Panc1 (cell line): ENCODE results near the gene PPP1R15B. TPM values are rescaled to one million over a fixed set of nuclear protein-coding genes. Genes with fewer than 3 reads are reported as not detected.

Experiments used
- ATAC-seq: fragments of 200-7000 bp; cut with Tn5 transposase; 2 replicates; pipeline ENCODE4 v1.9.1; 2020; ENCODE audit warnings: mild to moderate bottlenecking, moderate library complexity
- BruUV-seq: library from RNA; stranded (reverse); fragments of 400-500 nt; replicated peaks from 2 replicates; lab custom pipeline; 2021; lab: Mats Ljungman, UMichigan
- CTCF ChIA-PET: fragments of 300-600 bp; sonication (Branson Sonifier 250); formaldehyde crosslinking; loops from one replicate; lab custom pipeline; 2022; ENCODE audit warnings: antibody characterized with exemption; lab: Charles Lee
- POLR2A ChIA-PET: fragments of 300-600 bp; sonication (Branson Sonifier 250); formaldehyde crosslinking; loops from one replicate; lab custom pipeline; 2022; ENCODE audit warnings: antibody characterized with exemption; lab: Charles Lee
- DNase-seq: peaks from one replicate; pipeline ENCODE4 v3.0.0-alpha.2; 2010; ENCODE audit warnings: low read depth, low spot score
- H3K27ac ChIP-seq: 2 replicates; pipeline ENCODE4 v1.5.1; 2011; ENCODE audit warnings: mild to moderate bottlenecking, low read length, inconsistent platforms
- H3K27me3 ChIP-seq: fragments of 200-500 bp; sonication (Bioruptor generic); 2 replicates; pipeline ENCODE4 v1.6.0; 2014; ENCODE audit warnings: low read length, inconsistent platforms; ENCODE audit not compliant: control insufficient read depth, insufficient read depth
- H3K36me3 ChIP-seq: fragments of 200-500 bp; sonication (Bioruptor generic); 2 replicates; pipeline ENCODE4 v1.5.1; 2014; ENCODE audit warnings: inconsistent platforms, mild to moderate bottlenecking, low read length, moderate library complexity; ENCODE audit not compliant: control insufficient read depth, insufficient read depth
- H3K4me1 ChIP-seq: 2 replicates; pipeline ENCODE4 v1.5.1; 2011; ENCODE audit warnings: inconsistent platforms, mild to moderate bottlenecking, low read length, moderate library complexity; ENCODE audit not compliant: control insufficient read depth, insufficient read depth
- H3K4me3 ChIP-seq, 2 experiments: 2 replicates each; pipeline ENCODE4 v1.5.1; 2011 to 2012; ENCODE audit warnings: low read depth in 2 of 2, low read length in 2 of 2, mild to moderate bottlenecking in 2 of 2, inconsistent platforms in 1 of 2, moderate library complexity in 1 of 2
- H3K9me3 ChIP-seq: fragments of 200-500 bp; sonication (Bioruptor generic); 2 replicates; pipeline ENCODE4 v1.5.1; 2014; ENCODE audit warnings: low read depth, mild to moderate bottlenecking, inconsistent platforms, low read length, moderate library complexity; ENCODE audit not compliant: control insufficient read depth, insufficient read depth
- CTCF ChIP-seq: fragments of 450-650 bp; IDR thresholded peaks from 2 replicates; pipeline ENCODE4 v1.5.1; 2017; ENCODE audit warnings: mild to moderate bottlenecking
- POLR2AphosphoS5 ChIP-seq: IDR thresholded peaks from 2 replicates; pipeline ENCODE4 v1.6.1; 2012; ENCODE audit warnings: mild to moderate bottlenecking, low read depth, low read length, moderate library complexity
- REST ChIP-seq, 2 experiments: IDR thresholded peaks; 2 replicates each; pipeline ENCODE4 v1.6.1; 2011 to 2012; ENCODE audit warnings: low read depth in 2 of 2, control low read depth in 1 of 2, low read length in 1 of 2, mild to moderate bottlenecking in 1 of 2, moderate library complexity in 1 of 2; ENCODE audit not compliant: insufficient read depth in 1 of 2
- SIN3A ChIP-seq: IDR thresholded peaks from 2 replicates; pipeline ENCODE4 v1.6.1; 2012; ENCODE audit warnings: low read depth, mild to moderate bottlenecking, low read length, moderate library complexity, borderline replicate concordance; ENCODE audit not compliant: insufficient read depth
- TCF7L2 ChIP-seq: IDR thresholded peaks from 2 replicates; pipeline ENCODE4 v1.6.1; 2011; ENCODE audit warnings: mild to moderate bottlenecking, low read depth, low read length, inconsistent platforms
- in situ Hi-C: cut with HindIII; loops from 2 replicates; pipeline ENCODE4 v1.10.0; 2016; ENCODE audit warnings: low sequenced_read_pairs, low pct_unique_long_range_greater_than_20kb
- intact Hi-C: fragments of 100-400 bp; cut with micrococcal nuclease; formaldehyde crosslinking; loops from one replicate; pipeline ENCODE4 v1.10.0; 2022; ENCODE audit not compliant: unreplicated experiment
- total RNA-seq: library from RNA; stranded (reverse); gene quantifications from one replicate; pipeline ENCODE4 v1.2.1, GENCODE V29; 2021; ENCODE audit not compliant: unreplicated experiment

PPP1R15B gene
- total RNA-seq, 1 experiment from 2014 or later: 51.1 TPM

DNA sequence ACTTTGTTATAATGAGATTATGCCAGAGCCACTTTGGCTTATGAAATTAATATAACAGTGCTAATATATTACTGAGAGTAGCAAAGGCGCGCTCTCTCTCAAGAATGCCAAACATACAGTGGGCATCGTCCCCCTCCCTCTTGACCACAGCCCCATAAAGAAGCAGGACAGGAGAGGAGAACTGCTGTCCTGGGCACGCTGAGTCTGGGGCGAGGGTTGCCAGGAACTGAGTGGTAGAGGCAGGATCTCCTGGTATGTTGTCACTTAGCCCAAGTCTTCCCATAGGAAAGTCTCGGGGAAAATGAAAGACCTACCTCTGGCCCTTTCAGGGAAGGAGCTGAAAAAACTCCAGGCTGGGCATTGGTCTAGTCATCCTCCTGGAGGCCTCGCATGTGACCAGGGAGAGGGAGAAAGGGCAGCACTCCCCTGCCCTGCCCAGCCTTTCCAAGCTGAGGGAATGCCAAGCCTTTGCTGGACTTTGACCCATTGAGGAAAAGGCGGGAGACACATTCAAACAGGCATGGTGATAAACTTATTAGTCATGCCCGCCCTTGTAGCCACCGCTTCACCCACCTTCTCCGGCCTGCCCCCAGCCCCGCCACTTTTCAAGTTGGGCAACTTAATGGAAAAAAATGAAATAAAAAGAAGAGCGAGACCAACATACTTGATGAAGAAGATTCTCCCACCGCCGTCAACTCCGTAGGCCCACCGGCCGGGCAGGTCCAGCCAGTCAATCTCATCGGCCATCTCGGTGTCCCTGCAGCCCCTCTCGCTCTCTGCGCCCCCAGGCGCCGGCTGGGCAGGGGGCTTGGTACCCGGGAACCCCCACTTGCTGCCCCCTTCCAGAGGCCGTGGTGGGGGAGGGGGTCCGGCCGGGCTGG lies 34.5 kb downstream of the PPP1R15B start:
- Histone ChIP-seq H3K36me3 (no peaks in the 10 kb centered on the region), H3K9me3 (no peaks in the 10 kb centered on the region), H3K27ac (no peak overlapping the region; the same call in 1 of the 2 replicates), H3K4me3 (peak overlapping the region; percentile 54 to 64), H3K27me3 (peaks cover 8% of the 10 kb centered on the region), H3K4me1 (peaks cover 4% of the 10 kb centered on the region)
- POLR2A ChIA-PET: interaction anchor here (0.6 kb wide), 2 partner anchors 9 to 98 kb away, joined by 3 read pairs; no protein-coding TSS in a partner anchor
- ATAC-seq: peak; percentile 46
- no peak for TF ChIP-seq REST (IDR thresholded peaks at IDR 0.05; ENCODE audit: insufficient read depth in 1 of 2, low read depth in 2 of 2, low read length in 1 of 2)
- no peak for TF ChIP-seq POLR2AphosphoS5
- TF ChIP-seq TCF7L2: no peak
- TF ChIP-seq SIN3A: no peak
- no peak for TF ChIP-seq CTCF
- intact Hi-C loops (no loop called here), in situ Hi-C loops (no loop called here)
- no TSS peak for BruUV-seq
- CTCF ChIA-PET: no interaction called here
- DNase-seq: peak; percentile 46

DNA sequence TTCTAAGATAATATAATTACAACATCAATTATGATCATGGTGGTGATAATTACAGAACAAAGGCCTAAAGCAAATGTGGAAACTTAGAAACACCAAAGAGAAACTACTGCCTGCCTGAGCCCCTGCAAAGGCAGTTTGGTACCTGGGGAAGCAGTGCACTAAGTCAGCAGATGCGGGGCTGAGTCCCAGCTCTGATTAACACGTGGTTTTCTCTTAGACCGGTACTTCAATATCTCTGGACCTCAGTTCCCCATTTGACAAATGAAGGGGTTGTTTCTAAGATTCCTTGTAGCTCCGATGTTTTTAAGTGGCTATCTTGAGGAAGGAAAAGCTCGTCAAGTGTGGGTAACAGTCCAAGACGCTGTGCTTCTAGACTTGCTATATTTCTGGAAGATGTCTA lies 35.2 kb downstream of the PPP1R15B start:
- in situ Hi-C loops (no loop called here), intact Hi-C loops (no loop called here)
- no peak for TF ChIP-seq POLR2AphosphoS5
- no peak for TF ChIP-seq SIN3A
- no peak for TF ChIP-seq REST (IDR thresholded peaks at IDR 0.05; ENCODE audit: insufficient read depth in 1 of 2, low read depth in 2 of 2, low read length in 1 of 2)
- no peak for TF ChIP-seq CTCF
- TF ChIP-seq TCF7L2: no peak
- no peak overlapping the region for H3K27ac ChIP-seq
- no peak for DNase-seq
- peaks cover 4% of the 10 kb centered on the region for H3K4me1 ChIP-seq
- no TSS peak for BruUV-seq
- H3K4me3 ChIP-seq: 0 out of 4 replicates have a peak overlapping the region, but pooled peaks of 1 of the 2 experiments have one; percentile 64
- peaks cover 8% of the 10 kb centered on the region for H3K27me3 ChIP-seq
- ChIA-PET CTCF (no interaction called here), POLR2A (interaction anchor here (0.6 kb wide), 1 partner anchor 99 kb away, joined by 3 read pairs; no protein-coding TSS in a partner anchor)
- no peak for ATAC-seq
- H3K9me3 ChIP-seq: no peaks in the 10 kb centered on the region
- H3K36me3 ChIP-seq: no peaks in the 10 kb centered on the region
